ENCODE measurements around the gene EFNA2.

The EFNA2 gene

DNA sequence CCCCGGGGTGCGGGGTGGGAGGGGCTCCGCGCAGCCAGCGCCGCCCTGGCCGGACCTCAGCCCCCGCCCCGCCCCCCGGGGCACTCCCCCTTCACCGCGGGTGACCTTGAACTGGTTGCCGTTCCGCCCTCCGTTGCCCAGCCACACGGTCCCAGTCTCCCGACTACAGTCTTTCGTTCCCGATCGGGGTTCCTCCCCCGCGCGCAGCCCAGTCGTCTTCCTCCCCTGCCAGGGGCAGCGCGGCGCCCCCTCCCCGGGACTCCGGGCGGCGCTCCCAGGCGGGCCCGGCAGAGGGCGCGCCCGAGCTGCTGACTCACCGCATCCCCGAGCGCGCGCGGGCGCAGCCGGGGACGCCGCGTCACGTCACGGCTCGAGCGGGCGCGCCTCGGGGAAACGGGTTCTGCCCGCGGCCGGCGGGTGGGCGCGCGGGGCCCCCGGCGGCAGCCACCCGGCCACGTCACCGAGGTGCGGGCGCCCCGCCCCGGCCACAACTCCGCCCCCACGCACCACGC, 36.8 kb upstream of the EFNA2 start:
- DNase-seq (ENCODE audit: low spot score) (peak; percentile 60), FAIRE-seq (no peak)

DNA sequence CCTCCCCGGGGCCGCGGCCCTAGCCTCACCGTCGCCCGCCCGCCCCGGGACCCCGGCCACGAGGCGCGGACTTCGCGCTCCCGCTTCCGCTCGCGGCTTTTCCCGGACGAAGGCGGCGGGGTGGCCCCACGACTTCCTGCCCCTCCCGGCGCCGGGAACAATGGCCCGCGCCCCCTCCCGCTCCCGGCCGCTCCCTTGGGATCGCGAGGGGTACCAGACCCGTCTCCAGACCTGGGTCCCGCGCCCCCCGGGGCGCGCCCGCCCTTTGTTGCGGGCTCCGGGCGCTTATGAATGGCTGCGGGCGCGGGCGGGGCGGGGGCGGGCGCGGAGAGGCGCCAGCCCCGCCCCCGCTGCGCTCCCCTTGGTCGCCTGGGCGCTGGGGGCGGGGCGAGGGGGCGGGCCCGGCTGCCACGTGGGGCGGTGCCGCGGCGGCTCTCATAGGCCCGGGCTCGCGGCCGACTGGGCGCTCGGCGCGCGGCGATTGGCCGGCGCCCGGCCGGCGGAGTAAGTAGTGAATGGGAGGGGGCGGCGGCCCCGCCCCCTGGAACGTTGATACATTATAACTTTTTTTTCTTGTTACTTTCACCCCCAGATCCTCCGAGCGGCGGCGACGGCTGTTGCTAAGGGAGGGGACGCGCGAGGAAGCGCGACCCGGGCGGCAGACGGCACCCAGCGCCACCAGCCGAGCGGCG, 36.2 kb upstream of the EFNA2 start:
- no peak for FAIRE-seq
- DNase-seq (ENCODE audit: low spot score) = peak; percentile 92

DNA sequence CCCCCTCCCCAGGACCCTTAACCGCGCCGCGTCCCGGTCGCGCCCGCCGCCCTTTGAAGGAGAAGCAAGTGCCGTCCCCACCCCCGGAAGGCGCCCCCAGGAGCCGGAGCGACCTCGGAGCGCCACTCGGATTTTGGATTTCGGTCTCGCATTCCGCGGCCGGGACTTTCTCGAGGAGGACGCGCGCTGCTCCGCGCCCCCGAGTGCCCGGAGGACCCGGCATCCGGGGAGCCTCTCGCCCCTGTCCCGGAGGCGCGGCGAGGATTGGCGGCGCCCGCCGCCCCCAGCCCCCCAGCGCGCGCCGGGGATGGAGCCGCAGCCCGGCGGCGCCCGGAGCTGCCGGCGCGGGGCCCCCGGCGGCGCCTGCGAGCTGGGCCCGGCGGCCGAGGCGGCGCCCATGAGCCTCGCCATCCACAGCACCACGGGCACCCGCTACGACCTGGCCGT, 35.7 kb upstream of the EFNA2 start:
- no peak for FAIRE-seq
- no peak for DNase-seq (ENCODE audit: low spot score)

DNA sequence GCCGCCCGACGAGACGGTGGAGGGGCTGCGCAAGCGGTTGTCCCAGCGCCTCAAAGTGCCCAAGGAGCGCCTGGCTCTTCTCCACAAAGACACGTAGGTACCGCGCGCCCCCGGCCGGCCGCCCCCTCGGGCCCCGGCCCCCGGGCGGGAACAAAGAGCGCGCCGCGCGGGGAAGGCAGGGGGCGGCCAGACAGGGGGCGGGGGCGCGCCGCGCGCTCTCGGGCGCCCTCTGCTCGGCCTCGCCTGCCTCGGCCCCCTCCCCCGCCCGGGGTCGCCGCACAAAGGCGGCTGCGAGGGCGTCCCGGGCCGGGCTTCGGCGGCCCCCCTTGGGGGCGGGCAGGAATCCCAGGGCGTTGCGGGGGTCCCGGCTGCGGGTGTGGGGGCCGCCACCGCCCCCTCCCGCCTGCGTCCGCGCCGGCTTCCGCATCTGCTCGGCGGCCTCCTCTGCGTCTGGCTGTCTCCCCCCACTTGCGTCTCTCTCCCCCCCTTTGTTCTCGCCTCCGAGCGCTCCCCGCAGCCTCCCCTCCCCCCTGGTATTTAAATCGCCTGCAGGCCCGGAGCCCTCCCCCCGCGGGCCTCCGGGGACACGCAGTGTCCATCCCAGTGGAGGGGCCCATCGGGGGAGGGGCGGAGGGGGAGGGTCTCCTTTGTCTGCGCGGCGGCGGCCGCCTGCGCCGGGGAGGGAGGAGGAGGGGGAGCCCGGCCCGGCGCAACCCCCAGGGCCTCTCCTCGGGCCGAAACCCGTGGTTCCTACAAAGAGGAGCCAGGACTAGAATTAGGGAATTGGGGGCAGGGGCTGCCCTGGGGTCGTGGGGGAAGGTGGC, 35.0 kb upstream of the EFNA2 start:
- DNase-seq (ENCODE audit: low spot score) (peak; percentile 19), FAIRE-seq (no peak)

DNA sequence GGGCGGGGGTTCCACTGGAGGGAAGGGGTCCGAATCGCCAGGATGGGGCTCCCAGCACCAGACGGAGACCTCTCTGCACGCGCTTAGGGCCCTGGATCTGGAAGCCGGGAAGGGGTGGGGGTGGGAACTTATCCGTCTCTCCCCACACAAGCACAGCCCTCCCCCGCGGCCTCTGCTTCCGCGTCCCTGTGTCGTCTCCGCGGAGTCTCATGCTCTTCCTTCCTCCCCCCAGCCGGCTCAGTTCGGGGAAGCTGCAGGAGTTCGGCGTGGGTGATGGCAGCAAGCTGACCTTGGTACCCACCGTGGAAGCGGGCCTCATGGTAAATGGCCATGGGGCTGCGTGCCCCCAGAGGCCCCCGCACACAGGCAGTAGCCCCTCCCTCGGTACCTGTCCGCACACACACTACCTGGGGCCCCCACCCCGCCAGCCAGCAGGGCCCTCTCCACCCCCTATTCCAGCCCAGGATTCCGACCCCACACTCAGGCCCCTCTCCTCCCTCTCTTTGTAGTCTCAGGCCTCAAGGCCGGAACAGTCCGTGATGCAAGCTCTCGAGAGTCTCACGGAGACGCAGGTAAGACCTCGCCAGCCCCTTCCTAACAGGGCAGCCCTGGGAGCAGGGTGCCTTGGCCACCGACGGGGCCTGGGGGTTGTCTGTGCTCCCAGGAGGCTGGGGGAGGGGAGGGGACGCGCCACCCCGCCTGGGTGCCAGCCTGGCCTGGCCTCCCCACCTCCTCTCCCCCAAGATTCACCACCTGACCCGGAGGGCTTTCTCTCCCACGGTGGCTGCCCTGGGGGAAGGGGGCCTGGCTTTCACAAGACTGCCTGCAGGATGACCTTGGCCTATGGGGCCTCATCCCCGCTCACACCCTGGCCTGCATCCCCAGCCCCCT, 34.1 kb upstream of the EFNA2 start:
- DNase-seq (ENCODE audit: low spot score) (peak; percentile 65), FAIRE-seq (no peak)

DNA sequence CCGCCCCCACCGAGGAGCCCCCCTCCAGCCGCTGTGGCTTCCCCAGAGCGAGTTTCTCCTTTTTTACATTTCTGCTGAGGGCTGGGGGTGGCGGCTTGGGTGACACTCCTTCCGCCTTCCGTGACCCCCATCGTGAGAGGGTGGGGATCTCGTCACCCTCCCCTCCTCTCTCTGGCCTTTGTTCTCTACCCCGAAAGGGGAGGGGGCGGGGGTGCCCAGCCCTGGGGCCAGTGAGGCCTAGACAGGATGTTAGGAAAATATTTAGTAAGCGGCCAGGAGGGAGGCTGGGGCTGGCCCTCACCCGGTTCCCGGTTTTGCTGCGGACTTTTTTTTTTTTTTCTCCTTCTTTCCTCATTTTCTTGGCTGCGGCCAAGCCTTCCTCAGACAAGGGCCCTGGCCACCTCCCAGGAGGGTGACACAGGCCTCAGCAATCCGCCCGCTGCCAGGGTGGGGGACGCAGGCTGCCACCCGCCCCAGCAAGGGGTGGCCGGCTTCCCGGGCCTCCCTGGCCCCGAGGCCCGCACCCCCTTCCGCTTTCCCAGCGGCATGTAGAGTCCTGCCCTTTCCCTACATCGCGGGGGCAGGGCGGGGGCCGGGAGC, 33.4 kb upstream of the EFNA2 start:
- DNase-seq (ENCODE audit: low spot score) = peak; percentile 91
- FAIRE-seq = peak; percentile 87

DNA sequence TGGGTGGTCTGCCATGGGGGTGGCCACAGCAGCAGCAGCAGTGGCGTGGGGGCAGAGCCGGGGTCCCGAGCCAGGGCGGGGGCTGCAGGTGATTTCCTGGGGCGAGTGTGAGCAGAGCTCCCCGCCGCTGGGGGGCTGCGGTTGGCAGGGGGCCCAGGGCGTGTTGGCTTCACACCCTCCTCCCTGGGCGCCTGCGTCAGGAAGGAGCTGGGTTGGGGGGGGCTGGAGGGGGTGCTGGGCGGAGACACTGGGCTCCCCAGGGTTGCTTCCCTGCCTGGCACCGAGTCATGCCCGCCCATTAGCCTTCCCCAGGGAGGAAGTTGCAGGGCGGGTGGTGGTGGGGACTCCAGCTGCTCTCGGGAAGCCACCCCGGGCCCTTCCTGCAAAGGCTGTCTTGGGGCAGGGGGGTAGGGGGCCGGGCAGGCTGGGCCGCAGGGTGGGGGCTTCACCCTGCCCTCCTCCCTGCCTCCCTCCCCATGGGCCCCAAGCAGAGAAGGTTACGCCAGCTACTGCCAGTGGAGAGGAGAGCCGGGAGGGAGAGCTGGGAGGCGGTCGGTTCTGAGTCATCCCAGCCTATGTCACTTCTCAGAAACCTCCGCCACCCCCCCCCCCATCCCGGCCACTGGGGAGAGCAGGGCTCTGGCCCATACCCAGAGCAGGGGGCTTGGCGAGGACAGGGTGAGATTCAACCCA, 32.7 kb upstream of the EFNA2 start:
- FAIRE-seq (peak; percentile 80), DNase-seq (ENCODE audit: low spot score) (peak; percentile 96)

DNA sequence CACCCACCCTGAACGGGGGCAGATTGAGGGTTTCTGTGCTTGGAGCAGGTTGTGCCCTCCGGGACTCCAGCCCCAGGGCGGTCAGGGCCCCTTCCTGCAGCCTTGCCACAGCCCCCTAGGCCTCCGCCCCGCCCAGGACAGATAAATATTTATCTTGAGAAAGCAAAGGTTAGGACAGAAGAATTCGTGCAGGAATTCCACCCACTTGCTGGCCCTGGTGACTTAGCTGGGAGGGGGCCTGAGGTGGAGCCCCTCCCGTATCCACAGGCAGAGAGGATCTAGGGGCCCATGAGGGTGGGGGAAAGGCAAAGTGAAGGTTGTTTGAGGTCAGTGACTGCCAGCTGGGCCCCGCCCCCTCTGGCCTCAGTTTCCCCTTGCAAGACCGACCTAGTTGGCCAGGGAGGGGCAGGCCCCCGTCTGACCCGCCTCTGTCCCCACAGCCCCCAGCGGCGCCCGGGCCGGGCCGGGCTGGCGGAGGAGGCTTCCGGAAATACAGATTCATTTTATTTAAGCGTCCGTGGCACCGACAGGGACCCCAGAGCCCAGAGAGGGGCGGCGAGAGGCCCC, 32.1 kb upstream of the EFNA2 start:
- FAIRE-seq (no peak), DNase-seq (ENCODE audit: low spot score) (peak; percentile 57)

DNA sequence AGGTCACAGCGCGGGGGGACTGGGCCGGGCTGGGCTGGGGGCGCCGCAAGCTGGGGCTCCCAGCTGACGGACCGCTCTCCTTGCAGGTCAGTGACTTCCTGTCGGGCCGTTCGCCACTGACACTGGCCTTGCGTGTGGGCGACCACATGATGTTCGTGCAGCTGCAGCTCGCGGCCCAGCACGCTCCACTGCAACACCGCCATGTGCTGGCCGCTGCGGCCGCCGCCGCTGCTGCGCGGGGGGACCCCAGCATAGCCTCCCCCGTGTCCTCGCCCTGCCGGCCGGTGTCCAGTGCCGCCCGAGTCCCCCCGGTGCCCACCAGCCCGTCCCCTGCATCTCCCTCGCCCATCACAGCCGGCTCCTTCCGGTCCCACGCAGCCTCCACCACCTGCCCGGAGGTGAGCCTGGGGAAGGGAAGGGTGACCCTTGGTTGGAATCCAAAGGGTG, 31.6 kb upstream of the EFNA2 start:
- FAIRE-seq (no peak), DNase-seq (ENCODE audit: low spot score) (no peak)

DNA sequence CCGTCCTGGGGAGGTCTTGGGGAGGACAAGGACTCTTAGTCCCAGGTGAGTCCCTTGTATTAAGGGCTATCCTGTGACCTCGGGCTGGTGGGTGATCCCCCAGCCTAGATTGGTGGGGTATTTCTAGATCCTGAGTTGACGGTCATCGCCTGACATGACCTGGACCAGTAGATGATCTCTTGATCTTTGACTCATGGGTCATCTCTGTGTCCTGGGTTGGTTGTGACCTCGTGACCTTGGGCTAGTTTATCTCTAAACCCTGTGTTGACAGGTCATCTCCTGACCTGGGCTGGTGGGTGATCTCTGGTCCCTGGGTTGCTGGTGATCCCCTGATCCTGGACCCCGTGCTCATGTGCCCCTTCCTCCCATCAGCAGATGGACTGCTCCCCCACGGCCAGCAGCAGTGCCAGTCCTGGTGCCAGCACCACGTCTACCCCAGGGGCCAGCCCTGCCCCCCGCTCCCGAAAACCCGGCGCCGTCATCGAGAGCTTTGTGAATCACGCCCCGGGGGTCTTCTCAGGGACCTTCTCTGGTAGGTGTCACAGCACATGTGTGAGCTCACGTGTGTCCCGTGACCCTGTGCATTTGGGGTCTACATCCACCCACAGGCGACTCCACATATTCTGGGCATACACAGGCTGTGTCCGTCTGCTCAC, 31.0 kb upstream of the EFNA2 start:
- FAIRE-seq (no peak), DNase-seq (ENCODE audit: low spot score) (no peak)

DNA sequence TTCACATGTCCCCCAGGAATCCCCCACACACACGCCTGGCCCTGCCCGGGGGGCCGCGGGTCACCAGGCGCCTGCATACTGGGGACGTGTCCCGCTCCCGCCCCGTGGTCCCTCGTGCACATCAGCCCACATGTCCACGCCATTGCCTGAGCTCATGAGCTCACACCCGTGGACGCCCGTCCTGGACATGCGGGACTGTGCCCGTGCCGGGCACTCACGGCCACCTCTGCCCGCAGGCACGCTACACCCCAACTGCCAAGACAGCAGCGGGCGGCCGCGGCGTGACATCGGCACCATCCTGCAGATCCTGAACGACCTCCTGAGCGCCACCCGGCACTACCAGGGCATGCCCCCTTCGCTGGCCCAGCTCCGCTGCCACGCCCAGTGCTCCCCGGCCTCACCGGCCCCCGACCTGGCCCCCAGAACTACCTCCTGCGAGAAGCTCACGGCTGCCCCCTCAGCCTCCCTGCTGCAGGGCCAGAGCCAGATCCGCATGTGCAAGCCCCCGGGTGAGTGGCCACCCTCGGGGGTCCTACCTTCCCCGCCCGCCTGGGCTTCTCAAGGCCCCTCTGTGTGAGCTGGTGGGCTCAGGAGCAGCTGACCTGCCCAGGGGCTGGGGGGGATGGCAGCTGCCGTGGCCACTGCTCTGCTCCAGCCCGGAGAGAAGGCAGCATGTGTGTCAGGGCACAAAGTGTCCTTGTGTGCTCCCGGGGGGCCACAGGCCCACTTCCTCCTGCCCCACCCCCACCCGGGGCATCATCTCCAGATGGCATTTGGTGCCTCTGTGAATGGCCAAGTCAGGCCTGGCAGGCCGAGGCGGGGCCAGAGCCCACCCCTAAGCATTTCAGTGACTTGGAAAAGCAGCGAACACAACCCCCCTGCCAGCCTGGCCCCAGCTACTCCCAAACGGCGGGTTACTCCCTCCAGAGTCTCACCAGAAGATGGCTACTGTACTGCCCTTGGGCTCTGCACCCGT, 30.2 kb upstream of the EFNA2 start:
- FAIRE-seq (no peak), DNase-seq (ENCODE audit: low spot score) (no peak)

DNA sequence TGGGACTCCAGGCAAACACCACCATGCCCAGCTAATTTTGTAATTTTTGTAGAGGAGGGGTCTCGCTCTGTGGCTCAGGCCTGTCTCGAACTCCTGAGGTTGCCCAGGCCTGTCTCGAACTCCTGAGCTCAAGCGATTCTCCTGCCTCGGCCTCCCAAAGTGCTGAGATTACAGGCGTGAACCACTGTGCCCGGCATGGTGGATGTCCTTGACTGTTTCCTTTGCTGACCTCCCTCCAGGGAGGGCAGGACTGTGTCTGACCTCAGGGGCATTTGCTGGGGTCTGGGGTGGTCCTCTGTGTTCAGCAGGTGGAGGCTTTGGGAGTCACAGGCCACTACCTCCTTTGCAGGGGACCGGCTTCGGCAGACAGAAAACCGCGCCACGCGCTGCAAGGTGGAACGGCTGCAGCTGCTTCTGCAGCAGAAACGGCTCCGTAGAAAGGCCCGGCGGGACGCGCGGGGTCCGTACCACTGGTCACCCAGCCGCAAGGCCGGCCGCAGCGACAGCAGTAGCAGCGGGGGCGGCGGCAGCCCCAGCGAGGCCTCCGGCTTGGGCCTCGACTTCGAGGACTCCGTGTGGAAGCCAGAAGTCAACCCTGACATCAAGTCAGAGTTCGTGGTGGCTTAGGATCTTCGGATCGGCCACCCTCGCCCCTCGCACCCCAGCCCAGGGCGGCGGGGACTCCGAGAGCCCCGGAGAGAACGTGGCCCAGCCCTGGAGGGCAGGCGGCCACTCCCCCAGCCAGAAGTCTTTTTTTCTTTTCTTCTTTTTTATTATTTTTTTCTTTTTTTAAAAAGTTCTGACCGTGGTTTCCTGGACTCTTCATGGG, 28.8 kb upstream of the EFNA2 start:
- DNase-seq (ENCODE audit: low spot score) (no peak), FAIRE-seq (no peak)

DNA sequence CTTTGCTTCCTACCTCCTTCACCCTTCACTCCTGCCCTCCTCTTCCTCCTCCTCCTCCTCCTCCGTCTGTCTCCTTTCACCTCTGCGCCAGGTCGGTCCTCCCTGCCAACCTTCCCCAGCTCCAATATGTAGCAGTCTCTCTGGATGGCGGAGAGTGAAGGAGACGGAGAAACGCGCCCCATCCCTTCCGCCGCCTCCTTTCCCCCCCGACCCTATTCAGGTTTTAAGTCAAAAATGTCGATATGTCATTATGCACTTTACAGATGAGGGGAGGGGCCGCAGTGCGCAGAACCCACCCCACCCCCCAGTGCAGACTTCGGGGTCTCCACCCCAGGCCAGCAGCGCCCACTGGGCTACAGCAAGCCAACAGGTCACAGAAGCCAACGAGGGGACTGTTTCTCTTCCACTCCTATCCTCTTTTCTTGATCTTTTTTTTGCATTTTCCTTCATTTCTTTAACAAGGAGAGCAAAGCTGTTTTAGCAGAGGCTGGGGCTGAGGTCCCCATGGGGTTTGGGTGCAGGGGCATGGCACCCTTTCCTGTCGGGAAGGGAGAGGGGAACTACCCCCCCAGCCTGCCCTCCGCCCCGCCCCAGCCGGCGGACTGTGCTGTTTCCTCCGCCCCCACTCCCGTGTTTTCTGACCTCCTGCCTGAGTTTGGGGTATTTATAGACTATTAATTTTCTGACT, 28.1 kb upstream of the EFNA2 start:
- DNase-seq (ENCODE audit: low spot score) (no peak), FAIRE-seq (no peak)

DNA sequence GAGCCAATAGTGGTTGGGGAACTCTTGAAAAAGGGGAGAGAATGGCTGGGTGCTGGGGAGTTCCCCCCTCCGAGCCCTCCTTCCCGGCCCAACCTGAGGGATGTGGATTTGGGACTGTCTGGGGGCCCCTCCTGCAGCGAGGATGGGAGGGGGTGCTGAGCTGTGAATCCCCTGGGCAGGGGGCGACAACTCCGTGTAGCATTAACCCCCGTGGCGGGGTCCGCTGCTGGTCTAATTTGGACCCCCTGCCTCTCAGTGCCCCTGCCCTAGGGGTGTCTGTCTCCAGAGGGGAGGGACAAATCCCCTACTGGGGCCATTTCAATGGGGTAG, 27.5 kb upstream of the EFNA2 start:
- no peak for FAIRE-seq

DNA sequence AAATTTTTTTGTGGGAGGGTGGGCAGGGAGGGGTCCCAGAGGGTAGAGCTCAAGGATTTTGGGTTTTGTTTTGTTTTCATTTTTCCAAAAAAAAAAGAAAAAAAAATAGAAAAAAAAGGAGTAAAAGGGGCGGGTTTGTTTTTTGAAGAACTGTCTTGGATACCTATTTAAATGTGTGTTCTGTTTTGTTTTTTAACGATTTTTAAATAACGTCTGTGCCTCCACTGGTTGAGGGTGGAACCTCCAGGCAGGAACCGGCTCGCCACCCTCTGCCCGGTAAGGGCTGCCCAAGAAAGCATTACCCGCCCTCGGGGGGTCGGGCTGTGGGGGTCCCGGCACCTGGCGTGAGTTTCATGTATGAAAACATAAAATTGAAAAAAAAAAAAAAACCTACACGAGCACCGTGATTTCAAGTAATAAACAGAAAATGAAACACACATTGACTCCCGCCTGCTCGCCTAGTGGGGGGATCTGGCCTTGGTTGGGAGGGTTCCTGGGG, 26.9 kb upstream of the EFNA2 start:
- DNase-seq (ENCODE audit: low spot score) = no peak
- no peak for FAIRE-seq

More for the DNA sequence above, 27.5 kb upstream of the EFNA2 start:
- no peak for DNase-seq (ENCODE audit: low spot score)

DNA sequence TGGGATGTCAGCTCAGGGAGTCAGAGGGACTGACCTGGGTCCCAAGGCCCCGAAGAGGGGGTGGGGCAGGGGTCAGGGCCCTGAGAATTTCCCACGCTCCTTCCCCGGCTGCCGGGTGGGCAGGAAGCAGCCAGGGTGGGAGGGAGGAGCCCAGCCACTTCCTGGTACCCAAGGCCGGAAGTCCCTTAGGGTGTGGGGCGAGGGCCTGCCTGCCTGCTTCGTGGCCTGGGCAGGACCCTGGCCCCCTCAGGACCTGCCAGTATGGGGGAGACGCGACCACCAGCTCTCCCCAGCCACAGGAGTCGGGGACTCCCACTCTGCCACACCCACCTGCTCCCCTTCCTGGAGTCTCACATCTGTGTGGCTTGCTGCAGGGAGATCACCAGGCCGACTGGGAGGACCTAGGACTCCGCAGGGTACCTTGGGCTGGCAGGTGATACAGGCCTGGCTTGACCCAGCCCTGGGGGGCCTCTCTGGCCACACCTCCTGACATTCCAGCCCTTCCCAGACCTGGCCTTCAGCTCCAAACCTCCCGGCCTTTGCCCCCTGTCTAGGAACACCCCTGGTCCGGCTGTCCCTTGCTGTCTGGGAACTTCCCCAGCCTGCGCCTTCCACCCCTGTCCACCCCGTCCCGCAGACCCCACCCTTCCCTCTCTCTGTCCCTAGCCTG, 26.3 kb upstream of the EFNA2 start:
- no peak for FAIRE-seq

More for the DNA sequence above, 26.3 kb upstream of the EFNA2 start:
- peak; percentile 58 for DNase-seq (ENCODE audit: low spot score)

All from RCC 7860 (cell line).